ENCODE data around the gene FGL2.
"Not testable (repeated sequence)": the region's sequence is repeated elsewhere in the genome, so short reads cannot be mapped to it uniquely, and the experiment has no call there.

The FGL2 gene

GRCh38 chr7:77199013-77199966 is at the start of gene FGL2:
TSS of gene FGL2 (minus strand) at chr7:77199819. CDS start at chr7:77199793, 26 bp downstream.
- DNase-seq: peak; percentile 27

- no peak for DNase-seq
Measured at GRCh38 chr7:77248154-77248553, 48.5 kb upstream of the FGL2 start.

- DNase-seq: peak; percentile 87
Measured at GRCh38 chr7:77247206-77247850, 47.7 kb upstream of the FGL2 start.

- DNase-seq: no peak
Measured at GRCh38 chr7:77246026-77246640, 46.5 kb upstream of the FGL2 start.

GRCh38 chr7:77245015-77245755 is 45.6 kb upstream of the FGL2 start:
- DNase-seq: no peak

GRCh38 chr7:77244222-77244934 is 44.8 kb upstream of the FGL2 start:
- no peak for DNase-seq

- no peak for DNase-seq
Measured at GRCh38 chr7:77242554-77242953, 42.9 kb upstream of the FGL2 start.

- no peak for DNase-seq
Measured at GRCh38 chr7:77242068-77242467, 42.4 kb upstream of the FGL2 start.

GRCh38 chr7:77239471-77239870 is 39.9 kb upstream of the FGL2 start:
- no peak for DNase-seq

GRCh38 chr7:77238703-77239136 is 39.1 kb upstream of the FGL2 start:
- no peak for DNase-seq

- DNase-seq: no peak
Measured at GRCh38 chr7:77235276-77235675, 35.7 kb upstream of the FGL2 start.

GRCh38 chr7:77232467-77232866 is 32.8 kb upstream of the FGL2 start:
- no peak for DNase-seq

GRCh38 chr7:77228795-77229194 is 29.2 kb upstream of the FGL2 start:
- not testable (repeated sequence) for DNase-seq

- no peak for DNase-seq
Measured at GRCh38 chr7:77226357-77226839, 26.8 kb upstream of the FGL2 start.

GRCh38 chr7:77223261-77223660 is 23.6 kb upstream of the FGL2 start:
- DNase-seq: no peak

GRCh38 chr7:77222819-77223218 is 23.2 kb upstream of the FGL2 start:
- DNase-seq: no peak

- DNase-seq: no peak
Measured at GRCh38 chr7:77222065-77222464, 22.4 kb upstream of the FGL2 start.

- DNase-seq: not testable (repeated sequence)
Measured at GRCh38 chr7:77219701-77220331, 20.2 kb upstream of the FGL2 start.

- no peak for DNase-seq
Measured at GRCh38 chr7:77217474-77218185, 18.0 kb upstream of the FGL2 start.

GRCh38 chr7:77216181-77216845 is 16.7 kb upstream of the FGL2 start:
- DNase-seq: no peak
